Hepatocyte (in vitro differentiated cells): ENCODE measurements around the gene FANCD2.

ENCODE experiments used
- EZH2 ChIP-seq: fragments of 200-600 bp; sonication (generic); IDR thresholded peaks from 2 replicates; pipeline ENCODE4 v1.6.1; 2016; ENCODE audit warnings: antibody characterized with exemption, mild to moderate bottlenecking, borderline replicate concordance
- TF ChIP-seq, protein P1 (sequence below): fragments of 200-600 bp; sonication (generic); IDR thresholded peaks from 2 replicates; pipeline ENCODE4 v1.5.1; 2016; ENCODE audit warnings: antibody characterized with exemption, mild to moderate bottlenecking; ENCODE audit not compliant: poor library complexity

DNA sequence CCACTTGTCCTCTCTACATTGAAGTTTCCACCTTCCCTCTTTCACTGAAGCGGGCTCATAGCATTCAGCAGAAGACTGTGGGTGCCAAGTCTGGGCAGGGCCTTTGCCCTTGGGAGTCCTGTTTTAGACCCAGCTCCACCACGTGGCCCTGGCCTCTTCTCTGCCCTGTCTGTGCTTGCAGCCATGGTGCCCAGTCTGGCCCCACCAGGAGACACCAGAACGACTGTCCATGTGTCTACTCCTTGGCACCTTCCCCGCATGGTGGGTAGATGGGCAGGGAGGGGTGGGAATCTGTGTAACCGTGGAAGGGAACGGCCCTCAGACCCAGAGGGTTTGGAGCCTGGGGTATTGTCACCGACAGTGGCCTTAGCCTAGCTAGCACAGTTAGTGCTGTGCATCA lies 21.7 kb upstream of the FANCD2 start:
- TF ChIP-seq, protein P1, sequence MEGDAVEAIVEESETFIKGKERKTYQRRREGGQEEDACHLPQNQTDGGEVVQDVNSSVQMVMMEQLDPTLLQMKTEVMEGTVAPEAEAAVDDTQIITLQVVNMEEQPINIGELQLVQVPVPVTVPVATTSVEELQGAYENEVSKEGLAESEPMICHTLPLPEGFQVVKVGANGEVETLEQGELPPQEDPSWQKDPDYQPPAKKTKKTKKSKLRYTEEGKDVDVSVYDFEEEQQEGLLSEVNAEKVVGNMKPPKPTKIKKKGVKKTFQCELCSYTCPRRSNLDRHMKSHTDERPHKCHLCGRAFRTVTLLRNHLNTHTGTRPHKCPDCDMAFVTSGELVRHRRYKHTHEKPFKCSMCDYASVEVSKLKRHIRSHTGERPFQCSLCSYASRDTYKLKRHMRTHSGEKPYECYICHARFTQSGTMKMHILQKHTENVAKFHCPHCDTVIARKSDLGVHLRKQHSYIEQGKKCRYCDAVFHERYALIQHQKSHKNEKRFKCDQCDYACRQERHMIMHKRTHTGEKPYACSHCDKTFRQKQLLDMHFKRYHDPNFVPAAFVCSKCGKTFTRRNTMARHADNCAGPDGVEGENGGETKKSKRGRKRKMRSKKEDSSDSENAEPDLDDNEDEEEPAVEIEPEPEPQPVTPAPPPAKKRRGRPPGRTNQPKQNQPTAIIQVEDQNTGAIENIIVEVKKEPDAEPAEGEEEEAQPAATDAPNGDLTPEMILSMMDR = no peak
- no peak for TF ChIP-seq EZH2
